Measurements from ENCODE around the gene ABCA13.

- TF ChIP-seq CTCF (conservative IDR thresholded peaks at IDR 0.05 in 1 of 2, IDR thresholded peaks at IDR 0.05 in 1 of 2; ENCODE audit: extremely low read depth in 1 of 2, insufficient read depth in 1 of 2, low read depth in 1 of 2, low read length in 2 of 2) (no peak), EZH2 (IDR thresholded peaks at IDR 0.05; ENCODE audit: borderline replicate concordance, low read length) (no peak)
Measured at GRCh38 chr7:48518092-48518491, 346.8 kb downstream of the ABCA13 start.
